Parathyroid adenoma (tissue), 2 donors: ENCODE data around the gene GADD45G.

Experiments
- H2AFZ ChIP-seq: fragments of 300-600 bp; sonication (generic); one replicate; pipeline ENCODE4 v1.7.0; 2017; ENCODE audit warnings: antibody characterized with exemption, mild to moderate bottlenecking
- H3K27ac ChIP-seq: fragments of 300-600 bp; sonication (generic); one replicate; pipeline ENCODE4 v1.7.0; 2017
- H3K27me3 ChIP-seq: fragments of 300-600 bp; sonication (generic); one replicate; pipeline ENCODE4 v1.7.0; 2017; ENCODE audit warnings: low read length; ENCODE audit not compliant: control insufficient read depth, insufficient read depth
- H3K36me3 ChIP-seq: fragments of 300-600 bp; sonication (generic); one replicate; pipeline ENCODE4 v1.7.0; 2017; ENCODE audit warnings: low read length; ENCODE audit not compliant: control insufficient read depth, insufficient read depth
- H3K4me1 ChIP-seq: fragments of 300-600 bp; sonication (generic); one replicate; pipeline ENCODE4 v1.7.0; 2017; ENCODE audit warnings: control low read depth
- H3K4me2 ChIP-seq: fragments of 300-600 bp; sonication (generic); one replicate; pipeline ENCODE4 v1.7.0; 2017; ENCODE audit warnings: low read length
- H3K4me3 ChIP-seq: fragments of 300-600 bp; sonication (generic); one replicate; pipeline ENCODE4 v1.7.0; 2017; ENCODE audit warnings: low read depth, low read length
- H3K79me2 ChIP-seq: fragments of 300-600 bp; sonication (generic); one replicate; pipeline ENCODE4 v1.7.0; 2017; ENCODE audit warnings: control low read depth
- H3K9ac ChIP-seq: fragments of 300-600 bp; sonication (generic); one replicate; pipeline ENCODE4 v1.7.0; 2017; ENCODE audit warnings: mild to moderate bottlenecking
- H3K9me3 ChIP-seq: fragments of 300-600 bp; sonication (generic); one replicate; pipeline ENCODE4 v1.7.0; 2017; ENCODE audit warnings: low read length; ENCODE audit not compliant: control insufficient read depth
- CTCF ChIP-seq: fragments of 300-600 bp; sonication (generic); IDR thresholded peaks from one replicate; pipeline ENCODE4 v1.7.0; 2017; ENCODE audit warnings: antibody characterized with exemption, mild to moderate bottlenecking
- donor health status: primary hyperparathyroidism.

Gene GADD45G

GRCh38 chr9:89612566-89613278 lies 7.9 kb downstream of the GADD45G start:
- Histone ChIP-seq H2AFZ (no peak overlapping the region), H3K9me3 (no peaks in the 10 kb centered on the region), H3K36me3 (no peaks in the 10 kb centered on the region), H3K27ac (no peak overlapping the region), H3K4me2 (no peak overlapping the region), H3K27me3 (no peaks in the 10 kb centered on the region), H3K9ac (no peak overlapping the region), H3K79me2 (no peaks in the 10 kb centered on the region), H3K4me1 (no peaks in the 10 kb centered on the region), H3K4me3 (no peak overlapping the region)
- TF ChIP-seq CTCF, result no peak

- H3K4me2 ChIP-seq, result no peak overlapping the region
- TF ChIP-seq CTCF, result no peak
- H3K9me3 ChIP-seq, result no peaks in the 10 kb centered on the region
- H3K4me3 ChIP-seq, result no peak overlapping the region
- no peak overlapping the region for H2AFZ ChIP-seq
- H3K27me3 ChIP-seq, result no peaks in the 10 kb centered on the region
- H3K27ac ChIP-seq, result no peak overlapping the region
- no peak overlapping the region for H3K9ac ChIP-seq
- no peaks in the 10 kb centered on the region for H3K36me3 ChIP-seq
- H3K4me1 ChIP-seq, result no peaks in the 10 kb centered on the region
- no peaks in the 10 kb centered on the region for H3K79me2 ChIP-seq
Measured at GRCh38 chr9:89613912-89614892, 9.4 kb downstream of the GADD45G start.

- Histone ChIP-seq H3K27ac (no peak overlapping the region), H2AFZ (no peak overlapping the region), H3K36me3 (no peaks in the 10 kb centered on the region), H3K27me3 (no peaks in the 10 kb centered on the region), H3K9me3 (no peaks in the 10 kb centered on the region), H3K4me3 (no peak overlapping the region), H3K4me2 (no peak overlapping the region), H3K79me2 (no peaks in the 10 kb centered on the region), H3K4me1 (no peaks in the 10 kb centered on the region), H3K9ac (no peak overlapping the region)
- no peak for TF ChIP-seq CTCF
Measured at GRCh38 chr9:89615661-89616060, 10.8 kb downstream of the GADD45G start.

GRCh38 chr9:89616411-89616810 lies 11.6 kb downstream of the GADD45G start:
- Histone ChIP-seq H3K4me3 (no peak overlapping the region), H3K36me3 (no peaks in the 10 kb centered on the region)
- TF ChIP-seq CTCF, result no peak

More at GRCh38 chr9:89616411-89616810, 11.6 kb downstream of the GADD45G start:
- Histone ChIP-seq H3K4me2 (no peak overlapping the region), H3K27ac (no peak overlapping the region), H3K27me3 (no peaks in the 10 kb centered on the region), H2AFZ (no peak overlapping the region), H3K9me3 (no peaks in the 10 kb centered on the region), H3K79me2 (no peaks in the 10 kb centered on the region), H3K4me1 (no peaks in the 10 kb centered on the region), H3K9ac (no peak overlapping the region)
